ENCODE results near the gene JAKMIP2. TPM values are rescaled to one million over a fixed set of nuclear protein-coding genes. Genes with fewer than 3 reads are reported as not detected.
"Not testable (repeated sequence)": the region's sequence is repeated elsewhere in the genome, so short reads cannot be mapped to it uniquely, and the experiment has no call there.

The JAKMIP2 gene
- 39.5 and 58.7 TPM in 2 replicates for total RNA-seq (2014; rRNA removed; shearing (Covaris generic); ENCODE audit: low replicate concordance)

DNA sequence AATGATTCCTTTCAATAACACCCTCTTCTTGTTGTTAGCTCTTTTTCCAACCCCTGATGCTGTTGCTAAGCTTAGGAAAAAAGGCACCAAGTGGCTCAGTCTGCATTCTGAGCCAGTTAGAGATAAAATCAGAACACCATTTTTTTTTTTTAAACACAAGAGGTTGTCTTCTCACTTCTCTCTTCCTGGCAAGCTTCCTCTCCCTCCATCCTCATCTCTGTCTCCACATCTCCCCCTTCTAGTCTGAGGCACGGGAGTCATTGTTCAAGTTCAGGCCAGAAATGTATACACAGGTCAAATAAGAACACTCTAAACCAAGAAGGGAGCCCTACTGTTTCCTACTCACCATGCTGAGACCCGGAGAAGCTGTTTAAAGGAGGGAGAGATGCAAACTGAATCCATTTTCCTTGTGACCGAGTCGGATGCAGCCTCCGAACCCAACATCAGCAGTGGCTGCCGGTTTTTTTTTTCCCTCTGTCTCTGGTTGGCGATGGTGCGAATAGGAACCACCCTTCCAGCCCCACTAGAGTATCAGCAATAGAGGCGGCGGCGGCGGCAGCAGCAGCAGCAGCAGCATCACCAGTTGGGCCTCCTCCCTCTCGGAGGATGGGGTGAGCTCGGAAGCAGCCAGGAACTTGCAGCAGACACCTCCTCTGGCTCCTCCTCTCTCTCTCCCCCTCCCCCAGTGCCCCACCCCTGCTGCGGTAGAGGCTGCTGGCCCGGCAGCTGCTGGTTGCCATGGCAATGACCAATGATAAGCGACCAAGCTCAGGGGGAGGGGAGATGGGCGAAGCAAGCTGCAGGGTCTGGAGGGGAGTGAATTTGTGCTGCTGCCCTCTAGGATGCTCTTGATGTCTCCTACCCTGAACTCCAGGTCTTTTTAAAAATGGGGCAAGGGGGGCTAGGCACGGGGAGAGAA, at the start of gene JAKMIP2:
TSS of gene JAKMIP2 (minus strand) at position 619 of the 919 bp plus-strand sequence. CDS start 110,922 bp downstream, outside the sequence.
- Histone ChIP-seq H3K27ac (ENCODE audit: low read length) (peak within 1 kb of the TSS; percentile 96), H2AFZ (ENCODE audit: low read length) (peak within 1 kb of the TSS; percentile 13)

DNA sequence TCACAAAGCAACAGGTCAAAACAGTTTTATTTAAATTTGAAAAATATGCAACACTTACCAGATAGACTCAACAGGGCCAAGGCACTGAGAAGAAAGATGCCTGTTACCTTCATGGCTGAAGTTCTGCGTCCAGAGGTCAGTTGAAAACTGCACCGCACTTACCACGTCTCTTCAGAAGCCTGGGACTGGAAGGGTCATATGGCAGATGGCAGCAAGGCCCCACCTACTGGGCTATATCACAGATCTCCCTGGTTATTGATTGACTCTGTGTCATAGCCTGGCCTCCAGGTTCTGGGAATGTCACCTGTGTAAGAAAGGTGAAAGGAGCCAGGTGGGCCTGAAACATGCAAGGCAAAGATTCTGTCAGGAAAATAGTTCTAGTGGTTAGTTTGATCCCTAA, 48.9 kb upstream of the JAKMIP2 start, which contains the start of gene SPINK1:
TSS of gene SPINK1 (minus strand) at position 207 of the 400 bp plus-strand sequence. CDS start at position 113, 94 bp downstream.
- H3K4me1 ChIP-seq (ENCODE audit: low read length), result no peaks in the 10 kb centered on the region
- H3K79me2 ChIP-seq (ENCODE audit: low read length), result no peaks in the 10 kb centered on the region
- no peaks in the 10 kb centered on the region for H3K9me2 ChIP-seq (replicated peaks; ENCODE audit: insufficient read depth, low read length)
- H3K9me3 ChIP-seq (ENCODE audit: low read length), result no peaks in the 10 kb centered on the region
- no peaks in the 10 kb centered on the region for H3K27me3 ChIP-seq (ENCODE audit: low read length)
- H2AFZ ChIP-seq (ENCODE audit: low read length), result no peak within 1 kb of the TSS
- no peak within 1 kb of the TSS for H3K9ac ChIP-seq (ENCODE audit: low read length)
- DNase-seq, result no peak
- H3K27ac ChIP-seq (ENCODE audit: low read length), result no peak within 1 kb of the TSS
- H4K20me1 ChIP-seq (ENCODE audit: insufficient read depth, low read depth, low read length), result no peaks in the 10 kb centered on the region
- H3K36me3 ChIP-seq (ENCODE audit: insufficient read depth, low read length), result no peaks in the 10 kb centered on the region
- H3K4me2 ChIP-seq (ENCODE audit: low read depth, low read length, poor library complexity, severe bottlenecking), result no peak within 1 kb of the TSS
- H3K4me3 ChIP-seq (ENCODE audit: low read length), result no peak within 1 kb of the TSS

More for the DNA sequence above, at the start of gene JAKMIP2:
- Histone ChIP-seq H3K9me3 (ENCODE audit: low read length) (peaks cover 3% of the 10 kb centered on the region; the same call in 1 of the 2 replicates), H3K36me3 (ENCODE audit: insufficient read depth, low read length) (peaks cover 17% of the 10 kb centered on the region), H3K9me2 (replicated peaks; ENCODE audit: insufficient read depth, low read length) (no peaks in the 10 kb centered on the region), H3K4me1 (ENCODE audit: low read length) (peaks cover 34% of the 10 kb centered on the region), H3K4me2 (ENCODE audit: low read depth, low read length, poor library complexity, severe bottlenecking) (peak within 1 kb of the TSS; percentile 89), H3K79me2 (ENCODE audit: low read length) (peaks cover 50% of the 10 kb centered on the region), H4K20me1 (ENCODE audit: insufficient read depth, low read depth, low read length) (no peaks in the 10 kb centered on the region; the same call in 1 of the 2 replicates), H3K9ac (ENCODE audit: low read length) (peak within 1 kb of the TSS; percentile 86), H3K4me3 (ENCODE audit: low read length) (peak within 1 kb of the TSS; percentile 82), H3K27me3 (ENCODE audit: low read length) (no peaks in the 10 kb centered on the region)
- DNase-seq, result peak; percentile 99

- Histone ChIP-seq H3K79me2 (ENCODE audit: low read length) (no peaks in the 10 kb centered on the region), H2AFZ (ENCODE audit: low read length) (no peak overlapping the region), H4K20me1 (ENCODE audit: insufficient read depth, low read depth, low read length) (no peaks in the 10 kb centered on the region), H3K27me3 (ENCODE audit: low read length) (no peaks in the 10 kb centered on the region), H3K4me2 (ENCODE audit: low read depth, low read length, poor library complexity, severe bottlenecking) (no peak overlapping the region), H3K27ac (ENCODE audit: low read length) (no peak overlapping the region), H3K9me3 (ENCODE audit: low read length) (no peaks in the 10 kb centered on the region), H3K4me1 (ENCODE audit: low read length) (no peaks in the 10 kb centered on the region), H3K36me3 (ENCODE audit: insufficient read depth, low read length) (no peaks in the 10 kb centered on the region), H3K9ac (ENCODE audit: low read length) (no peak overlapping the region), H3K9me2 (replicated peaks; ENCODE audit: insufficient read depth, low read length) (no peaks in the 10 kb centered on the region), H3K4me3 (ENCODE audit: low read length) (no peak overlapping the region)
- DNase-seq, result no peak
Measured at GRCh38 chr5:147830035-147830434, 47.5 kb upstream of the JAKMIP2 start.

- H3K27me3 ChIP-seq (ENCODE audit: low read length); H3K9me2 ChIP-seq (replicated peaks; ENCODE audit: insufficient read depth, low read length); H3K27ac ChIP-seq (ENCODE audit: low read length); DNase-seq; H3K9ac ChIP-seq (ENCODE audit: low read length); H4K20me1 ChIP-seq (ENCODE audit: insufficient read depth, low read depth, low read length); H3K36me3 ChIP-seq (ENCODE audit: insufficient read depth, low read length); H3K79me2 ChIP-seq (ENCODE audit: low read length); H3K4me3 ChIP-seq (ENCODE audit: low read length); H3K4me2 ChIP-seq (ENCODE audit: low read depth, low read length, poor library complexity, severe bottlenecking); H2AFZ ChIP-seq (ENCODE audit: low read length); H3K9me3 ChIP-seq (ENCODE audit: low read length); H3K4me1 ChIP-seq (ENCODE audit: low read length): not testable (repeated sequence)
Measured at GRCh38 chr5:147827017-147827416, 44.5 kb upstream of the JAKMIP2 start.

GRCh38 chr5:147826361-147826760, 43.8 kb upstream of the JAKMIP2 start:
- H3K27me3 ChIP-seq (ENCODE audit: low read length), result no peaks in the 10 kb centered on the region
- no peak overlapping the region for H3K27ac ChIP-seq (ENCODE audit: low read length)
- H3K4me2 ChIP-seq (ENCODE audit: low read depth, low read length, poor library complexity, severe bottlenecking), result no peak overlapping the region
- no peaks in the 10 kb centered on the region for H3K9me3 ChIP-seq (ENCODE audit: low read length)
- no peak overlapping the region for H2AFZ ChIP-seq (ENCODE audit: low read length)
- no peak for DNase-seq
- H3K36me3 ChIP-seq (ENCODE audit: insufficient read depth, low read length), result no peaks in the 10 kb centered on the region
- H3K9me2 ChIP-seq (replicated peaks; ENCODE audit: insufficient read depth, low read length), result no peaks in the 10 kb centered on the region
- no peaks in the 10 kb centered on the region for H3K79me2 ChIP-seq (ENCODE audit: low read length)
- no peak overlapping the region for H3K9ac ChIP-seq (ENCODE audit: low read length)
- H4K20me1 ChIP-seq (ENCODE audit: insufficient read depth, low read depth, low read length), result no peaks in the 10 kb centered on the region
- H3K4me3 ChIP-seq (ENCODE audit: low read length), result no peak overlapping the region
- H3K4me1 ChIP-seq (ENCODE audit: low read length), result no peaks in the 10 kb centered on the region

DNA sequence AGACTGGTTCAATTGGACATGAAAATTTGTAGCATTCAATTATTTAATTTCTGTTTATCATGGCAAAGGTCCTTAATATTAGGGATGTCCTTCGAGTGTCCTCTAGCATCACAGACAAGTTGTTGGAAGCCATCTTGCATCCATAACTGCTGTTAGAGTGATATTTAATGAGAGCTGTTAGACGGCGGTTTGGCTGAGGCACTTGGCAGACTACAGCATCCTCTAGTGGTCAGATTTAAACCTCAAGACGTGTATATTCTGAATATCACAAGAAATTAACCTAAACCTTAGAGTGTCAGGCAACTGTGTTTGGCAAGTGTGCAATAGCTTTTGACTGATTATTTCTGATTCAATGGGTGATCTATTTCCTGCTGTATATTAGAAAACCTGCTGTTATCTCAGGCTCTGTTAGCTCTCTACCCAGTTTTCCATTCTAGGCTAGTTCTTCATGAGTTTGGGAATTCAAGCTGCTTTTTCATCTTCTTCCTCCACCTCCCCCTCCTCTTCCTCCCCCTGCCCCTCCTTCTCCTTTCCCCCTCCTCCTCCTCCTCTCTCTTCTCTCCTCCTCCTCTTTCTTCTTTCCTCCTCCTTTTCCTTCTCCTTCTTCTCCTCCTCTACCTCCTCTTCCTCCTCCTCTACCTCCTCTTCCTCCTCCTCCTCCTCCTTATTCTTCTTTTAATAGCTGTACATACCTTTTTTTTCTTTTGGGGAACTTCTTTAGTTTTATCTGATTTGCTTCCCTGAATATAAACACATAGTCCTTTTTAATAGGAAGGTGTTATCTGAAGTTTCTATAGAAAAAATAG, 40.4 kb upstream of the JAKMIP2 start:
- H3K4me1 ChIP-seq (ENCODE audit: low read length), result peaks cover 25% of the 10 kb centered on the region
- no peaks in the 10 kb centered on the region for H3K9me2 ChIP-seq (replicated peaks; ENCODE audit: insufficient read depth, low read length)
- no peak overlapping the region for H3K4me2 ChIP-seq (ENCODE audit: low read depth, low read length, poor library complexity, severe bottlenecking)
- H3K9ac ChIP-seq (ENCODE audit: low read length), result no peak overlapping the region
- H4K20me1 ChIP-seq (ENCODE audit: insufficient read depth, low read depth, low read length), result no peaks in the 10 kb centered on the region
- H3K27me3 ChIP-seq (ENCODE audit: low read length), result no peaks in the 10 kb centered on the region
- no peaks in the 10 kb centered on the region for H3K9me3 ChIP-seq (ENCODE audit: low read length)
- DNase-seq, result peak; percentile 95
- no peak overlapping the region for H3K27ac ChIP-seq (ENCODE audit: low read length)
- no peaks in the 10 kb centered on the region for H3K79me2 ChIP-seq (ENCODE audit: low read length)
- no peaks in the 10 kb centered on the region for H3K36me3 ChIP-seq (ENCODE audit: insufficient read depth, low read length)
- H3K4me3 ChIP-seq (ENCODE audit: low read length), result no peak overlapping the region
- H2AFZ ChIP-seq (ENCODE audit: low read length), result peak overlapping the region; percentile 60

DNA sequence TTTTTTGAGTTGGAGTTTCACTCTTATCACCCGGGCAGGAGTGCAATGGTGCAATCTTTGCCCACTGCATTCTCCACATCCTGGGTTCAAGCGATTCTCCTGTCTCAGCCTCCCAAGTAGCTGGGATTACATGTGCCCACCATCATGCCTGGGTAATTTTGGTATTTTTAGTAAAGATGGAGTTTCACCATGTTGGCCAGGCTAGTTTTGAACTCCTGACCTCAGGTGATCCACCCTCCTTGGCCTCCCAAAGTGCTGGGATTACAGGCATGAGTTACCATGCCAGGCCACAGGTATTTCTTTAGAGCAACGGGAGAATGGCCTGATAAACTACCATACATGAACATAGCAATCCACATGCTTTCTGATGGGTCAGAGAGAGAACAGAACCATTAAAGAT, 39.7 kb upstream of the JAKMIP2 start:
- H3K9me3 ChIP-seq (ENCODE audit: low read length); H3K9ac ChIP-seq (ENCODE audit: low read length); DNase-seq; H3K9me2 ChIP-seq (replicated peaks; ENCODE audit: insufficient read depth, low read length); H3K79me2 ChIP-seq (ENCODE audit: low read length); H3K27me3 ChIP-seq (ENCODE audit: low read length); H4K20me1 ChIP-seq (ENCODE audit: insufficient read depth, low read depth, low read length); H3K27ac ChIP-seq (ENCODE audit: low read length); H3K4me3 ChIP-seq (ENCODE audit: low read length); H3K4me2 ChIP-seq (ENCODE audit: low read depth, low read length, poor library complexity, severe bottlenecking); H3K36me3 ChIP-seq (ENCODE audit: insufficient read depth, low read length): not testable (repeated sequence)
- peaks cover 25% of the 10 kb centered on the region for H3K4me1 ChIP-seq (ENCODE audit: low read length)
- peak overlapping the region; percentile 60 for H2AFZ ChIP-seq (ENCODE audit: low read length)

DNA sequence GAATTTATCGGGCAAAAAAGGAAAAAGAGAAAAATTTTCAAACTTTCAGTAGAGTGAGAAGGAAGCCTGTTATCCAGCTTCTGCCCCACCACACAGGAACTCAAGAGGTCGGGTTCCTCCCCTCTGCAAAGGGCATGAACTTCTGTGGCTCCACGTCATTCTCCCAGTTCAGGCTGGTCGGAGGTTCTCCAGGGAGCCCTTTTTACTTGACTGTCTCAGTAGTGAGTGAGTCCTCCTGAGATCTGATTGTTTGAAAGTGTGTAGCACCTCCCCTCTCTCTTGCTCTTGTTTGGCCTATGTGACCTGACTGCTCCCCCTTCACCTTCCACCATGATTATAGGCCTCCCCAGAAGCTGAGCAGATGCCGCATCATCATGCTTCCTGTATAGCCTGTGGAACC, 39.2 kb upstream of the JAKMIP2 start:
- Histone ChIP-seq H3K4me3 (ENCODE audit: low read length) (no peak overlapping the region), H3K9me3 (ENCODE audit: low read length) (no peaks in the 10 kb centered on the region), H3K27ac (ENCODE audit: low read length) (no peak overlapping the region), H3K9ac (ENCODE audit: low read length) (no peak overlapping the region), H4K20me1 (ENCODE audit: insufficient read depth, low read depth, low read length) (no peaks in the 10 kb centered on the region), H3K79me2 (ENCODE audit: low read length) (no peaks in the 10 kb centered on the region), H3K27me3 (ENCODE audit: low read length) (no peaks in the 10 kb centered on the region), H3K9me2 (replicated peaks; ENCODE audit: insufficient read depth, low read length) (no peaks in the 10 kb centered on the region), H3K4me2 (ENCODE audit: low read depth, low read length, poor library complexity, severe bottlenecking) (no peak overlapping the region), H3K4me1 (ENCODE audit: low read length) (peaks cover 25% of the 10 kb centered on the region), H3K36me3 (ENCODE audit: insufficient read depth, low read length) (no peaks in the 10 kb centered on the region), H2AFZ (ENCODE audit: low read length) (peak overlapping the region; percentile 16; the same call in 1 of the 2 replicates)
- DNase-seq, result no peak

Measured in Karpas-422 (cell line).